ENCODE data around the gene GABRG3. TPM values are rescaled to one million over a fixed set of nuclear protein-coding genes. Genes with fewer than 3 reads are reported as not detected.
"Not testable (repeated sequence)": the region's sequence is repeated elsewhere in the genome, so short reads cannot be mapped to it uniquely, and the experiment has no call there.

Gene GABRG3
- total and polyA plus RNA-seq, 10 of the 15 experiments (the other 5 are each of a cell fraction or from before 2014, with no cell fraction given) = 0.15 TPM; not detected in 9

- ATAC-seq (no peak), DNase-seq (ENCODE audit: low read depth, low spot score) (no peak), FAIRE-seq (no peak)
- BruUV-seq (replicated peaks) = no TSS peak
- H3K9me3 ChIP-seq (replicated peaks; ENCODE audit: control insufficient read depth, insufficient read depth, low read length) = no peaks in the 10 kb centered on the region
- CTCF ChIA-PET = no interaction called here
- 24% methylated on average over 4 of the region's 4 CpGs for WGBS (ENCODE audit: insufficient coverage, insufficient replicate concordance, low lambda C conversion rate, missing lambda C conversion rate)
- H3K79me2 ChIP-seq (ENCODE audit: control insufficient read depth, insufficient read depth, low read length) = no peaks in the 10 kb centered on the region
- H3K4me3 ChIP-seq = no peak overlapping the region
- H4K20me1 ChIP-seq (ENCODE audit: control insufficient read depth, insufficient read depth) = no peaks in the 10 kb centered on the region
- RAD21 ChIA-PET (ENCODE audit: unreplicated experiment) = no interaction called here
- POLR2A ChIA-PET = no interaction called here
- SMC1A ChIA-PET (ENCODE audit: uncharacterized antibody, unreplicated experiment) = no interaction called here
- H3K4me1 ChIP-seq (ENCODE audit: control insufficient read depth, insufficient read depth, low read length) = no peaks in the 10 kb centered on the region
- in situ Hi-C loops (cut with MboI) = no loop called here
- no peaks in the 10 kb centered on the region for H3K27me3 ChIP-seq (replicated peaks in 1 of 2; ENCODE audit: control insufficient read depth in 2 of 2, insufficient read depth in 2 of 2, low read length in 1 of 2)
- H3K27ac ChIP-seq (ENCODE audit: control insufficient read depth, insufficient read depth) = no peak overlapping the region
- H3K4me2 ChIP-seq (ENCODE audit: control insufficient read depth, insufficient read depth) = no peak overlapping the region
- H2AFZ ChIP-seq (ENCODE audit: control insufficient read depth, low read depth, low read length) = no peak overlapping the region
- TF ChIP-seq MYB (IDR thresholded peaks at IDR 0.05; ENCODE audit: borderline replicate concordance, low read depth, low read length) (no peak), ZNF207 (IDR thresholded peaks at IDR 0.05; ENCODE audit: borderline replicate concordance) (no peak), TBL1XR1 (IDR thresholded peaks at IDR 0.05; ENCODE audit: low read depth, low read length) (no peak), SIN3A (IDR thresholded peaks at IDR 0.05; ENCODE audit: low read depth, low read length) (no peak), ELK1 (IDR thresholded peaks at IDR 0.05; ENCODE audit: low read depth, low read length) (no peak), GATAD2B (conservative IDR thresholded peaks at IDR 0.05; ENCODE audit: low read depth) (no peak), TAF1 (IDR thresholded peaks at IDR 0.05; ENCODE audit: borderline replicate concordance, low read depth, low read length) (no peak), PAX8 (IDR thresholded peaks at IDR 0.05) (no peak), SUPT20H (IDR thresholded peaks at IDR 0.05; ENCODE audit: borderline replicate concordance, control insufficient read depth, low read depth, low read length) (no peak), FOS (IDR thresholded peaks at IDR 0.05; ENCODE audit: borderline replicate concordance, extremely low read depth, insufficient read length) (no peak), SPI1 (IDR thresholded peaks at IDR 0.05; ENCODE audit: borderline replicate concordance, insufficient read depth, low read depth, low read length) (no peak)
- TF ChIP-seq, protein P1, sequence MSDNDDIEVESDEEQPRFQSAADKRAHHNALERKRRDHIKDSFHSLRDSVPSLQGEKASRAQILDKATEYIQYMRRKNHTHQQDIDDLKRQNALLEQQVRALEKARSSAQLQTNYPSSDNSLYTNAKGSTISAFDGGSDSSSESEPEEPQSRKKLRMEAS (IDR thresholded peaks at IDR 0.05; ENCODE audit: low read depth, low read length) = no peak
- H3K36me3 ChIP-seq (ENCODE audit: control insufficient read depth in 2 of 2, insufficient read depth in 2 of 2, low read length in 1 of 2) = no peaks in the 10 kb centered on the region
- H3K9ac ChIP-seq (ENCODE audit: control insufficient read depth, insufficient read depth, low read length) = no peak overlapping the region
- intact Hi-C loops (cut with micrococcal nuclease; ENCODE audit: unreplicated experiment) = no loop called here
These were observed 212.2 kb downstream of the GABRG3 start for GRCh38 chr15:27183201-27183600.

DNA sequence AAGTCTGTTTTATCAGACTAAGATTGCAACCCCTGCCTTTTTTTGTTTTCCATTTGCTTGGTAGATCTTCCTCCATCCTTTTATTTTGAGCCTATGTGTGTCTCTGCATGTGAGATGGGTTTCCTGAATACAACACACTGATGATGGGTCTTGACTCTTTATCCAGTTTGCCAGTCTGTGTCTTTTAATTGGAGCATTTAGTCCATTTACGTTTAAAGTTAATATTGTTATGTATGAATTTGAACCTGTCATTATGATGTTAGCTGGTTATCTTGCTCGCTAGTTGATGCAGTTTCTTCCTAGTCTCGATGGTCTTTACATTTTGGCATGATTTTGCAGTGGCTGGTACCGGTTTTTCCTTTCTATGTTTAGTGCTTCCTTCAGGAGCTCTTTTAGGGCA, 220.5 kb downstream of the GABRG3 start:
- H3K4me2 ChIP-seq (ENCODE audit: control insufficient read depth, insufficient read depth); CTCF ChIA-PET; H3K27me3 ChIP-seq (replicated peaks in 1 of 2; ENCODE audit: control insufficient read depth in 2 of 2, insufficient read depth in 2 of 2, low read length in 1 of 2); H4K20me1 ChIP-seq (ENCODE audit: control insufficient read depth, insufficient read depth); H3K4me1 ChIP-seq (ENCODE audit: control insufficient read depth, insufficient read depth, low read length); in situ Hi-C loops (cut with MboI); H2AFZ ChIP-seq (ENCODE audit: control insufficient read depth, low read depth, low read length); H3K4me3 ChIP-seq; H3K79me2 ChIP-seq (ENCODE audit: control insufficient read depth, insufficient read depth, low read length); FAIRE-seq; H3K36me3 ChIP-seq (ENCODE audit: control insufficient read depth in 2 of 2, insufficient read depth in 2 of 2, low read length in 1 of 2); H3K9ac ChIP-seq (ENCODE audit: control insufficient read depth, insufficient read depth, low read length); H3K27ac ChIP-seq (ENCODE audit: control insufficient read depth, insufficient read depth); intact Hi-C loops (cut with micrococcal nuclease; ENCODE audit: unreplicated experiment); RAD21 ChIA-PET (ENCODE audit: unreplicated experiment); DNase-seq (ENCODE audit: low read depth, low spot score); ATAC-seq; POLR2A ChIA-PET; SMC1A ChIA-PET (ENCODE audit: uncharacterized antibody, unreplicated experiment); BruUV-seq (replicated peaks); H3K9me3 ChIP-seq (replicated peaks; ENCODE audit: control insufficient read depth, insufficient read depth, low read length): not testable (repeated sequence)
- WGBS (ENCODE audit: insufficient coverage, insufficient replicate concordance, low lambda C conversion rate, missing lambda C conversion rate) = 0% methylated on average over 4 of the region's 4 CpGs
